Bronchial epithelial cell (primary cell): ENCODE measurements around the gene TUBB4A. TPM values are rescaled to one million over a fixed set of nuclear protein-coding genes. Genes with fewer than 3 reads are reported as not detected.

ENCODE experiments used
- DNase-seq: peaks from one replicate; pipeline ENCODE4 v3.0.0-alpha.2; 2010; ENCODE audit warnings: low read depth
- FAIRE-seq: peaks from 2 replicates; lab custom pipeline; 2011; peaks lifted over from hg19 to GRCh38; lab: Jason Lieb, UNC
- H3K27me3 ChIP-seq: 2 replicates; pipeline ENCODE4 v1.5.1; 2011; ENCODE audit warnings: low read length; ENCODE audit not compliant: control insufficient read depth, insufficient read depth
- H3K36me3 ChIP-seq: 2 replicates; pipeline ENCODE4 v1.5.1; 2011; ENCODE audit warnings: low read length; ENCODE audit not compliant: control insufficient read depth, insufficient read depth
- H3K4me3 ChIP-seq: 2 replicates; pipeline ENCODE4 v1.5.1; 2011; ENCODE audit warnings: mild to moderate bottlenecking, low read depth, low read length, control low read depth
- CTCF ChIP-seq: IDR thresholded peaks from 2 replicates; pipeline ENCODE4 v1.5.1; 2011; ENCODE audit warnings: mild to moderate bottlenecking, moderate library complexity, low read length, control low read depth, inconsistent platforms; ENCODE audit not compliant: insufficient read depth, severe bottlenecking
- total RNA-seq: library from RNA; depleted of rRNA; stranded (reverse); fragments of >200 nt; gene quantifications from 2 replicates; pipeline ENCODE4 v1.2.1, GENCODE V29; 2014

Gene TUBB4A
- total RNA-seq, 1 donor from 2014 or later: not detected

- FAIRE-seq: no peak
- DNase-seq: no peak
- no peak for TF ChIP-seq CTCF
- no peak overlapping the region for H3K4me3 ChIP-seq
- H3K27me3 ChIP-seq: peaks cover 11% of the 10 kb centered on the region
- no peaks in the 10 kb centered on the region for H3K36me3 ChIP-seq
Measured at GRCh38 chr19:6478815-6479214, 23.3 kb downstream of the TUBB4A start.

- no peaks in the 10 kb centered on the region for H3K36me3 ChIP-seq
- DNase-seq (no peak), FAIRE-seq (no peak)
- peak overlapping the region; percentile 1 for H3K4me3 ChIP-seq
- peaks cover 11% of the 10 kb centered on the region for H3K27me3 ChIP-seq
- TF ChIP-seq CTCF: no peak
Measured at GRCh38 chr19:6476896-6477431, 25.1 kb downstream of the TUBB4A start.

GRCh38 chr19:6476155-6476895, 25.8 kb downstream of the TUBB4A start:
- FAIRE-seq: peak; percentile 70
- peak overlapping the region; percentile 1 for H3K4me3 ChIP-seq
- peaks cover 11% of the 10 kb centered on the region for H3K27me3 ChIP-seq
- no peaks in the 10 kb centered on the region for H3K36me3 ChIP-seq
- peak; percentile 62 for DNase-seq
- TF ChIP-seq CTCF: no peak

GRCh38 chr19:6475321-6476108, 26.6 kb downstream of the TUBB4A start:
- TF ChIP-seq CTCF: no peak
- FAIRE-seq (no peak), DNase-seq (no peak)
- H3K4me3 ChIP-seq: peak overlapping the region; percentile 4
- H3K36me3 ChIP-seq: no peaks in the 10 kb centered on the region
- H3K27me3 ChIP-seq: peaks cover 11% of the 10 kb centered on the region

GRCh38 chr19:6473647-6474046, 28.5 kb downstream of the TUBB4A start:
- no peak for FAIRE-seq
- no peaks in the 10 kb centered on the region for H3K36me3 ChIP-seq
- no peak overlapping the region for H3K4me3 ChIP-seq
- TF ChIP-seq CTCF: no peak
- DNase-seq: no peak
- H3K27me3 ChIP-seq: peaks cover 11% of the 10 kb centered on the region
